Raji (cell line): ENCODE results near the gene MTRR.

ENCODE experiments used
- POLR2A ChIP-seq: IDR thresholded peaks from 2 replicates; pipeline ENCODE4 v1.6.1; 2011; ENCODE audit warnings: low read depth, low read length, control low read depth; ENCODE audit not compliant: insufficient read depth

MTRR gene

DNA sequence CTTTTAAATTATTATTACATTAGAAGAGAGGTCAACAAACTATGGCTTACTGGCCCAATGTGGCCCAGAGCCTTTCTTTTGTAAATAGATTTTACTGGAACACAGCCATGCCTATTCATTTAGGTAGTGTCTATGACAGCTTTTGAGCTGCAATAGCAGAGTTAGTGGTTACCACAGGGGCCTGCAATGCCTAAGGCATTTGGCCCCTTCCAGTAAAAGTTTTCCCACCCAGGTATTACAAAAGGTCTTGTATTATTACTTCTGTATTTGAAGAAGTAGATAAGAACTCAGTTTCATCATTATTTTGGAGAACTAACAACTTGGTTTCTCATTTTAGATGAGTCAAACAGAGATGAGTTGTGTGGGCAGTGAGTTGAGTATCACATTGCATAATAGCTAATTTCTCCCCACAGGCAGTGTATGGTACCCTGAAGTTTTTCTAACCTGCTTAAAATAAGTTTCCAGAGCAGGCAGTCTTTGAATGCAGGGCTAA is 9.5 kb downstream of the MTRR start:
- TF ChIP-seq POLR2A: no peak

DNA sequence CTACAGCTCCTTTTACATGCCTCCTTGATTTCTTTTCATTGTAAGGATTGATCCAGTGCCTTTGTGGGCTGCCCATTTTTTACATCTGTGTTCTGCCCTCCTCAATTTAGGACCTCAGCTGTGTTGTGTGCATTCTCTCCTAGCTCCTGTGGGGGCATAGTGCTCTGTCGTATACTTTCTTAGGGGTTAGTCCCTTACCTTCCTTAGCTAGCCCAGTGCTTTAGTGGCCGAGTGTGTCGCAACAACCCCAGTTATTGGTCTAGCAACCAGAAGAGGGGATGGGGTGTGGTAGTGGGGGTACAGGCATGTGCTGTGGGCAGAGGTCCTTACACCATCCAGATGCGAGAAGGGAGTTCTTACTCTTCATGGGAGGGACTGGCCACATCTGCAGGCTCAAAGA is 12.1 kb downstream of the MTRR start:
- no peak for TF ChIP-seq POLR2A

DNA sequence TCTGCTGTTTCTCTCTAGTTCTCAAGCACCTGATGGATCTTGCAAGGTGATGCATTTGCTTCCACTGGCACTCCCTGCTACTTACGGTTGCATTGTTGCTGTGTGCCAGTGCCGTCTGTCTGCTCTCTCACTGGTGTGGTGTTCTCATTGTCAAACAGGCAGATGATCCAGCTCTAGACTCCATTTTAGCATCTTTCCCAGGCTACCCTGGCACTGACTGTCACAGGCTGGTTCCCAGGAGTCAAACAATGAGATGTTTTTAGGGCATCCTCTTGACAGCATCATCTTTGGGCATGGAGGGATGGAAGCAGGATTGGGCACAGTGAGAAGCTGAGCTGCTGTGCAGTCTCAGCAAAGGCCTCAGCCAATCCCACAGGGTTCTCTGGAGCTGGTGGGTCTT is 12.9 kb downstream of the MTRR start:
- no peak for TF ChIP-seq POLR2A

DNA sequence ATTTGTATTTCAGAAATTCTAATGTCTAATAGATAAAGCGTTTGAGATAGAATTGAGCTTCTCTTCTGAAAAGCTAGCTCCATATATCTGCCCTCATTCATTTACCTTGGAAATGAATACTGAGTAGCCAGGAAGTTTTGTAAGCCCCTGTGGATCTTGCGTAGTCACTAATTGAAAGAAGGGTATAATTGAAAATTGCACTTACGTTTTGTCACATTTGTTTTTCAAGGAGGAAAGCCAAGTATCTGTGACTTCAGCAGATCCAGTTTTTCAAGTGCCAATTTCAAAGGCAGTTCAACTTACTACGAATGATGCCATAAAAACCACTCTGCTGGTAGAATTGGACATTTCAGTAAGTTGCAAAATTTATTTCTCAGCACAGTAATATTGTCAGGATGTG is 14.0 kb downstream of the MTRR start:
- no peak for TF ChIP-seq POLR2A

DNA sequence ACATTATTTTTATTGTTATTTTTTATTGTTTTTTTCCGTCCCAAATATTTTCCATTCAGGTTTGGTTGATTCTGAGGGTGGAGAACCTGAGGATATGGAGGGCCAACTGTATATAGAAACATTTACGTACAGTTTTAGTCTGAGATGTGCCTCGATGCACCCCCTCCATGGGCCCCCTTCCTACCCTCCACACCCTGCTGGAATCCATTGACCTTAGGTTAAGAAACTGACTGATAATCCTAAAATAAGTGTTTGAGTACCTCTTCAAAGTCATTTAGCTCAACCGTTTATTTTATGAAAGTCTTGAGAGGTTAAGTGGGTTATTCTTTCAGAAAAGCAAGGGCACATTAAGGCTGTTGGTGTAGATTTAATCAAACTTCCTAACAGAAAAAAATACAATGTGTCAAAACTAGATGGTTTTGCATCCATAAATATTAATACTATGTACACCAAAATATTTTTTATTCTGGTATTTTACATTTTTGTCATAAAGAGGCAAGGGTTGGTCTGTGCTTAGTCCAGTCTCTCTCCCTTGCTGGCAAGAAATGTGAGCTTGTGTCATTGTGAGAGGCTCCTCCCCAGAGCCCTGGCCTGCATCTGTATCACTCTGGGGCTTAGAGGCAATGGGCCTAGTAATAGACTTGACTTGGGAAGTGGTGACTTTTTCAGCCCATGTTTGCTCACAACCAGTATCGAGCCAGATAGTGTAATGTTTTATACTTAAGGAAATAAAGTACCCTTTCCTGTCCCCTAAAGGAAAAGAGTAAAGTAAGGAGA is 15.7 kb downstream of the MTRR start:
- TF ChIP-seq POLR2A: no peak

DNA sequence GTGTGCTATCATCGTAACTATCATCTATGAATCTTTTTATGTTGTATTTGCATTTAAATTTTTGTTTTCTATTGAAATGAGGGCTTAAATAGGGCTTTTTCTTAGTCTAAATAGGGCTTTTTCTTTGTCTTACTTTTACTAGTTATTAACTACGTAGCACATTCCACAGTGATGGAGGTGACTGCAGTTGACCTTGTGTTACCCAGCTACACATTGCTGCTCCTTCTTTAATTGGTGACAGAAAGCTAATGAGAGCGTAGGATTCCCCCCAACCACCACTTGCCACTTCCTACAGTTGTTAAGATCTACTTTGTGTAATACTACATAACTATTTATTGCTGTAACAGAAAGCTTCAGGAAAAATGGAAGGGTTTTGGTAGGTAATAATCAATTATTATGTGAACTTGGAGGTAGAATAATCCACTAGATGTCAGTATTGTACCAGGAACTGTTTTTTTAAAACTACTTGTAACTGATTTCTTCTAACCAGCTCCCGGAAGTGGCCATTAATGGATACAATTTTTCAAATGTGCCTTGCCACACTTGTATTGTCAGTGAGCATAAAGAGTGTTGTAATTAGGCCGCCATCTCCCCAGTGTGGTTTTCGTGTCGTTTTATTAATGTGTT is 18.0 kb downstream of the MTRR start:
- TF ChIP-seq POLR2A: no peak

DNA sequence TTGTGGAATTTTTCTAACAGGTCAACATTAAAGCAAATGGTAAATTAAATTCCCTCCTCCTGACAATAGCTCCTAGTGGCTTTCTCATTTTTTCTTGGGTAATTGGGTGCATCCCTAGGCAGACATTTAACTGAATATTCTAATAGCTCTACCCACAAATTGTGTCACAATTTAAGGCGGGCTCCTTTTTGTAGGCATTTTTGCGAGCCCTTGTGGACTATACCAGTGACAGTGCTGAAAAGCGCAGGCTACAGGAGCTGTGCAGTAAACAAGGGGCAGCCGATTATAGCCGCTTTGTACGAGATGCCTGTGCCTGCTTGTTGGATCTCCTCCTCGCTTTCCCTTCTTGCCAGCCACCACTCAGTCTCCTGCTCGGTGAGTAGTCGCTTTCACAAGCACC is 20.0 kb downstream of the MTRR start:
- no peak for TF ChIP-seq POLR2A

DNA sequence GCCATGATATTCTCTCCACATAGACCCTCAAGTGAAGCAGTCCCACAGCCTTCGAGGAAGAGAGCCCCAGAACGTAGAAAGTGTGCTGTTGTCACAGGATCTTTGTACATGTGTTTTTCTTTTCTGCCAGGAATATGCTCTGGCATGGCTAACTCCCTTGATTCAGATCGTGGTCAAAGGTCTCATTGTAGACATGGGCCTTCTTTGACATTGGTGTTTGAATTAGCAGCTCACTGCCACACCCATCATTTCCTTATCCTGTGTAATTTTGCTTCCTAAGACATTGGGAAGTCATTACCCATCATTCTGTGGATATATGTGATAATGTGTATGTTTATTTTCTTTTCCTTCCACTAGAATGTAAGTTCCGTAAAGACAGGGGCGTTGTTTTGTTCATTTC is 25.5 kb downstream of the MTRR start:
- TF ChIP-seq POLR2A: no peak

DNA sequence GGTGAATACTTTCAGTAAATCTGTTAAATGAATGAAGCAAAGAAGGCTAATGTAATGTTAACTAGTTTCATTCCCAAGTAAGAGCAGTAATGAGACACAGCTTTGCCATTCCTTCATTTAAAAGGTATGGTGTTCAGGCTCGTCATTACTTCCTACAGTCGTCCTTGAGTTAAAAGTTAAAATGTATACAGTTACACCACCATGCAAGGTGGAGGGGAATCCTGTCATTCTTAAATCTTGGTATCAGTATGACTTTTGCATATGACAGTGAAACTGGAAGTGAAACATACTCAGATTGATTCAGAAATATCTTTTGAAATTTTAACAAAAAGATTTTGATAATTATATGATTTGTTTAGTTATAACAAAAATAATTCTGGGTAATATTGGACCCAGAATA is 25.9 kb downstream of the MTRR start:
- TF ChIP-seq POLR2A: no peak

DNA sequence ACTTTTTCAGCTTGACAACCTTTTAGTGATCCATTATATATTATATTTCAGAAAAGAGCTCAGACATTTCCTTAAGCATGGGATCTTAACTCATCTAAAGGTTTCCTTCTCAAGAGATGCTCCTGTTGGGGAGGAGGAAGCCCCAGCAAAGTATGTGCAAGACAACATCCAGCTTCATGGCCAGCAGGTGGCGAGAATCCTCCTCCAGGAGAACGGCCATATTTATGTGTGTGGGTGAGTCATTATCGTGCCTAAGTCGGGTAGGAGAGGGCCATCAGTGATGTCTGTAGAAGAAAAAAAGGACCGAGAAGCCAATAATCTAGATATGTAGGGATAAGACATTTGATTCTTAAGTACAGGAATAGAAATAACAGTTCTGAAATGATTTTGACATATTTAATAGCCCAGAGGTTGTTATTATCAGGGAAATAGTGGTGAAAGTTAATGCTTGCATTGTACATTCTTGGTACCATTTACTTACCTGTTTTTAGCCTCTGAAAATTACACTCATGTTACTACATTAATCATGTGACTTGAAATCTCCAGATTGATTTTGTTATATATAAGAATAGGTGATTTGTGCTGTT is 28.2 kb downstream of the MTRR start:
- no peak for TF ChIP-seq POLR2A

DNA sequence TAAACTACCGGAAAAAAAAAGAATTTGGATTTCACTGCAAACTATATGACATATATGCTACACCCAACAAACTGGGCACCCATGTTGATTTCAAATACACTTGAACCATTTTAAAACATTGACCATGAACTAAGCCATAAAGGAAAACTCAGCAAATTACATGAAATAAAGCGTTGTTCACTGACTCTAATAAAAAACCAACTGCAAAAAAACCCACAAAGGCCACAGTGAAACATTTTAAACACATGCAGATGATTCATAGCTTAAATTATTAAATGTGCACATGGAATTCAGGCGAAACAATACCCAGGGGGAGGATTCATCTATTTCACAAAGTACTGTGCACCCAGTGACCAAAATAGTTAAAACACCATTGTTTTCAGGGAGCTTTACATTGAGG is 33.3 kb downstream of the MTRR start:
- no peak for TF ChIP-seq POLR2A

DNA sequence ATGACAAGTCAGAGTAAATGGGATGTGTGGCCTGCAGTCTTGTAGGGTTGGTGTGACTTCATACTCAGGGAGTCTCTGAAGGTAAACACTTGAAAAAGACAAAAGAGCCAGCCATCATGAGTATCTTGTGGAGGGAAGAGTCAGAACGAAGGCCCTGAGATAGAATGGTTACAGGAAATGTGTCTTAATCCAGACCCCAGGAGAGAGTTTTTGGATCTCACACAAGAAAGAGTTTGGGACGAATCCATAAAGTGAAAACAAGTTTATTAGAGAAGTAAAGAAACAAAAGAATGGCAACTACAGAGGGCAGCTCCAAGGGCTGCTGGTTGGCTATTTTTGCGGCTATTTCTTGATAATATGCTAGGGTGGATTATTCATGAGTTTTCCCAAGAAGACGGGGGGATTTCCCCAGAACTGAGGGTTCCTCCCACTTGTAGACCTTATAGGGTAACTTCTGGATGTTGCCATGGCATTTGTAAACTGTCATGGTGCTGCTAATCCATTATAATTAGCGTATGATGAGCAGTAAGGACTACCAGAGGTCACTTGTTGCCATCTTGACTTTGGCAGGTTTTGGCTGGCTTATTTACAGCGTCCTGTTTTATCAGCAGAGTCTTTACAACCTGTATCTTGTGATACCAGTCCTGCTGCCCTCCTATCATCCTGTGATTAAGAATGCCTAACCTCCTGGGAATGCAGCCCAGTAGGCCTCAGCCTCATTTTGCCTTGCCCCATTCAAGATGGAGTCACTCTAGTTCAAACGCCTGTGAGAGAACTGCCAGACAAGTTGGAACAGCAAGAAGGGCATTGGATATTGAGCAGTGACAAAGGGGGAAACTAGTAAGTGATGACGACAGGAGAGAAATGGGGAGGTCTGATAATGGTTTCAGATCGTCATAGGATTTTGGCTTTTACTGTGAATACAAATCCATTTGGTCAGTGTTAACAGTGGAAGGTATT is 34.0 kb downstream of the MTRR start:
- no peak for TF ChIP-seq POLR2A

DNA sequence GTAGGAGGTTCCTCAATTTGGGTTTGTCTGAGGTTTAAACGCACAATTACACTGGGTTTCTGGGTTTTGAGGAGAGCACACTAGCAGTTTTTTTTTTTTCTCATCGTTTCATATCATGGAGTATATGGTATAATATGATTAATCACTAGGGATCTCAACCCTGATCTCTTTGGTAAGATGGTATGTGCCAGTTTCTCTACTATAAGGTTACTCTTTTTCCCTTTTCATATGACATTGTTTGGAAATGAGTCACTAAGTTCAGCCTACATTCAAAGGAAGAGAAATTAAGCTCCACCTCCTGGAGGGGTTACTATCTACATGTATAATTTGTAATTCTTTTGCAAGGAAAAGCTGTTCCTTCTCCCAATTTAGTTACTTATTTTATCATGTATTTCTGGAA is 35.2 kb downstream of the MTRR start:
- no peak for TF ChIP-seq POLR2A

DNA sequence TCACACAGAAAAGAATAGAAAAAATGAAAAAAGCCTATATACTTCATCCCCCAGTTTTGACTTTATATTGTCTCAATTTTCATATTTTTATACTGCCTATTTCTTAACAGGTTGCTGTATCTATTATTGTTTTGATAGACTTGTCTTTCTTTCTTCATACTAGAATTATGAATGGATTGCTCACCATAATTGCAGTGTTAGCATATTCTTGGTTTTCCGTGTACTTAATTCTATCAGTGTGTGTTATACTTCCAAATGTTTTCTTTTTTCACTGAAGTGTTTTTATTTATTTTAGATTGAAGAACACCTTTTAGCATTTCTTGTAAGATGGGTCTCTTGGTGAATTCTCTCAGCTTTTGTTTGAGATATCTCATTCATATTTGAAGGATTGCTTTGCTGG is 38.7 kb downstream of the MTRR start:
- TF ChIP-seq POLR2A: no peak

DNA sequence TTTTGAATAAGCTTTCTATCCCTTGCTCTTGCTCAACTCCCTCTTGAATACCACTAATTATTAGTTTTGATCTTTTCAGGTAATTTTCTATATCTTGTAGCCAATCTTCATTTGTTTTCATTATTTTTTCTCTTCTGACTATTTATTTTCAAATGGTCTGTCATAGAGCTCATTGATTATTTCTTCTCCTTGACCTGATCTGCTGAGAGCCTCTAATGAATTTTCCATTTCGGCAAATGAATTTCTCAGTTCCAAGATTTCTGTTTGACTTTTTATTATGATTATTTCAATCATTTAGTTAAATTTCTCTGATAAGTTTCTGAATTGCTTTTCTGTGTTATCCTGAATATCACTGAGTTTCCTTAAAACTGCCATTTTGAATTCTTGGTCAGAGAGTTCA is 39.4 kb downstream of the MTRR start:
- TF ChIP-seq POLR2A: no peak
